ENCODE data around the gene CCDC137. TPM values are rescaled to one million over a fixed set of nuclear protein-coding genes. Genes with fewer than 3 reads are reported as not detected.

Gene CCDC137
- total and polyA plus RNA-seq, 2 experiments from 2014 or later, result 11.7 to 22.8 TPM

DNA sequence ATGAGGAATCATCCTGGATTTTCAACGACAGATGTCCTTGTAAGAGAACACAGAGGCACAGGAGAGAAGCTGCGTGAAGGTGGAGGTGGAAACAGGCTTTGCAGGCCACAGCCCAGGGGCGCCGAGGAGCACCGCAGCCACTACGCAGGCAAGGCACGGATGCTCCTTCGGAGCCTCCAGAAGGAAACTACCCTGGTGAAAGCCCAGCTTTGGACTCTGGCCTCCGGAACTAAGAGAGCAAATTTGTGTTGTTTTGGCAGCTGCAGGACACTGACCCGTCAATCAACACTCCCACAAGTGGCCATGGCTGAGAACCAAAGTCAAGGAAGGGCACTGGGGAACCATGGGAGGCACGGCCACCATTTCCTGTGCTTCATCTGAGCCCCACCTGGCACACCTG is 13.6 kb downstream of the CCDC137 start:
- H3K4me1 ChIP-seq (ENCODE audit: insufficient read depth), result peaks cover 15% of the 10 kb centered on the region
- peaks cover 13% of the 10 kb centered on the region for H3F3A ChIP-seq (ENCODE audit: insufficient read depth)
- H4K20me1 ChIP-seq (ENCODE audit: insufficient read depth), result no peaks in the 10 kb centered on the region
- H3K79me2 ChIP-seq (ENCODE audit: insufficient read depth), result peaks cover 81% of the 10 kb centered on the region
- no peak overlapping the region for H3K4me2 ChIP-seq (ENCODE audit: unreplicated experiment)
- no peak overlapping the region for H2AFZ ChIP-seq
- H3K36me3 ChIP-seq (ENCODE audit: low read depth), result no peaks in the 10 kb centered on the region; the same call in 1 of the 2 replicates
- in situ Hi-C loops (cut with MboI), result no loop called here
- no peak for DNase-seq
- no peaks in the 10 kb centered on the region for H3K27me3 ChIP-seq (replicated peaks; ENCODE audit: insufficient read depth)
- H3K4me3 ChIP-seq, result no peak overlapping the region
- no peaks in the 10 kb centered on the region for H3K9me2 ChIP-seq (ENCODE audit: insufficient read depth)
- H3K27ac ChIP-seq, result no peak overlapping the region
- no peak overlapping the region for H3K9ac ChIP-seq
- H3K9me3 ChIP-seq (ENCODE audit: low read depth), result no peaks in the 10 kb centered on the region
- WGBS, 2 experiments (ENCODE audit: low coverage in 1 of 2, low lambda C conversion rate in 2 of 2, missing lambda C conversion rate in 2 of 2), result 85 to 88% methylated on average over 11 of the region's 11 CpGs
- no peak for TF ChIP-seq EZH2 (IDR thresholded peaks at IDR 0.05; ENCODE audit: insufficient read depth, poor library complexity, severe bottlenecking)
- no peak for TF ChIP-seq EZH2phosphoT487 (IDR thresholded peaks at IDR 0.05; ENCODE audit: insufficient read depth, low read depth)

DNA sequence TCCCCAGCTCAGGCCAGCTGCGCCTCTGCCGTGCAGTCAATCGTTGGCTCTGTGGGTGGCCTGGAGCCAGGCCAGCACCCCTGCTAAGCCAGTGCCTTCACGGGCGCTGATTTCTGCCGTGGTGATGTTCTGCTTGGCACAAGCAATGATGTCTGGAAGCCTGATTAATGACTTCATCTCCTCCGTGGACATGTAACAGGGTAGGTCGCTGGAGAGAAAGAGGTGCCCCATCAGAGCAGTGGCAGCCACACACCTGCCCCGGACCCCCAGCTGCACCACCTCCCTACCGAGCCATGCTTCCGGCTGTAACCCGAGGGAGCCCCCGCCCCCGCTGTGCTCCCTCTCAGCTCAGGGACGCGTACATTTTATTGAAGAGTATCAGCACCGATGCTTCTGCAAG is 15.1 kb downstream of the CCDC137 start:
- H3K4me3 ChIP-seq, result no peak overlapping the region
- peaks cover 90% of the 10 kb centered on the region for H3K79me2 ChIP-seq (ENCODE audit: insufficient read depth)
- DNase-seq, result peak; percentile 12
- H3K36me3 ChIP-seq (ENCODE audit: low read depth), result peaks cover 13% of the 10 kb centered on the region
- peaks cover 7% of the 10 kb centered on the region for H3F3A ChIP-seq (ENCODE audit: insufficient read depth)
- H4K20me1 ChIP-seq (ENCODE audit: insufficient read depth), result peaks cover 6% of the 10 kb centered on the region; the same call in 1 of the 2 replicates
- H3K27ac ChIP-seq, result no peak overlapping the region
- H3K4me1 ChIP-seq (ENCODE audit: insufficient read depth), result peaks cover 23% of the 10 kb centered on the region
- H2AFZ ChIP-seq, result no peak overlapping the region
- in situ Hi-C loops (cut with MboI), result no loop called here
- H3K9me3 ChIP-seq (ENCODE audit: low read depth), result no peaks in the 10 kb centered on the region
- H3K27me3 ChIP-seq (replicated peaks; ENCODE audit: insufficient read depth), result no peaks in the 10 kb centered on the region
- H3K9me2 ChIP-seq (ENCODE audit: insufficient read depth), result no peaks in the 10 kb centered on the region
- WGBS, 2 experiments (ENCODE audit: low coverage in 1 of 2, low lambda C conversion rate in 2 of 2, missing lambda C conversion rate in 2 of 2), result 65 to 68% methylated on average over 17 of the region's 17 CpGs
- H3K4me2 ChIP-seq (ENCODE audit: unreplicated experiment), result no peak overlapping the region
- TF ChIP-seq EZH2 (IDR thresholded peaks at IDR 0.05; ENCODE audit: insufficient read depth, poor library complexity, severe bottlenecking), result no peak
- TF ChIP-seq EZH2phosphoT487 (IDR thresholded peaks at IDR 0.05; ENCODE audit: insufficient read depth, low read depth), result no peak
- H3K9ac ChIP-seq, result no peak overlapping the region

DNA sequence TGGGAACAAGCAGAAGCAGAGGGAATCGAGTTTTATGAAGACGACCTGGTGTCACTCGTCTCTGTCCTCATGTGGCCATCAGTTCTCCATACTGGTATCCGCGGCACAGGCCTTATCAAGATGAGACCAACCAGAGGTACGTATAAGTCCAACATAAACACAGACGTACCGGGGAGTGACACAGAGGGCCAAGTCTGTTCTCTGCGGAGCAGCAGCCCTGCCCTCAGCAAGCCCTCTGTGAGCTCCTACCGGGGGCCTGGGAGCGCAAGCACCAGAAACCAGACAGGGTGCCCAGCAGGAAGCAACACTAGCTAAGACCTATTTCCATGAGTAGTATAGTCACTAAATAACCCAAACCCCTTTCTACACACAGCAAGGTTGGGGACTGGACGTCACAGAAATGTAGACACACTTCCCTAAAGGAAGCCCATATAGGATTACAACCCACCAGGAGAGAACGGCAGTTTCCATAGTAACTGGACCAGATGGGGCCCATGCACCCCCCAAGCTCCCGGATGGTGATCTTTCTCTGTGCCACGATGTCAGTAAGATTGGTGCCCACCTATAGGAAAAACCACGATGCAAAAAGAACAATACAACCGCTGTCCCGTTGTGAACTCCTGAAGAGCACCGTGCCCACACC is 16.1 kb downstream of the CCDC137 start:
- Histone ChIP-seq H3K9ac (peak overlapping the region; percentile 93), H3K4me1 (ENCODE audit: insufficient read depth) (peaks cover 23% of the 10 kb centered on the region), H3K27me3 (replicated peaks; ENCODE audit: insufficient read depth) (no peaks in the 10 kb centered on the region), H3K4me3 (peak overlapping the region; percentile 86), H3K9me3 (ENCODE audit: low read depth) (no peaks in the 10 kb centered on the region), H2AFZ (peak overlapping the region; percentile 68), H3F3A (ENCODE audit: insufficient read depth) (peaks cover 7% of the 10 kb centered on the region), H3K36me3 (ENCODE audit: low read depth) (peaks cover 19% of the 10 kb centered on the region), H3K27ac (peak overlapping the region; percentile 73), H3K79me2 (ENCODE audit: insufficient read depth) (peaks cover 91% of the 10 kb centered on the region), H3K4me2 (ENCODE audit: unreplicated experiment) (peak overlapping the region; percentile 88), H3K9me2 (ENCODE audit: insufficient read depth) (no peaks in the 10 kb centered on the region), H4K20me1 (ENCODE audit: insufficient read depth) (peaks cover 6% of the 10 kb centered on the region; the same call in 1 of the 2 replicates)
- DNase-seq, result peak; percentile 51
- WGBS, 2 experiments (ENCODE audit: low coverage in 1 of 2, low lambda C conversion rate in 2 of 2, missing lambda C conversion rate in 2 of 2), result 20 to 21% methylated on average over 19 of the region's 19 CpGs
- TF ChIP-seq EZH2 (IDR thresholded peaks at IDR 0.05; ENCODE audit: insufficient read depth, poor library complexity, severe bottlenecking) (no peak), EZH2phosphoT487 (IDR thresholded peaks at IDR 0.05; ENCODE audit: insufficient read depth, low read depth) (no peak)
- in situ Hi-C loops (cut with MboI), result no loop called here

DNA sequence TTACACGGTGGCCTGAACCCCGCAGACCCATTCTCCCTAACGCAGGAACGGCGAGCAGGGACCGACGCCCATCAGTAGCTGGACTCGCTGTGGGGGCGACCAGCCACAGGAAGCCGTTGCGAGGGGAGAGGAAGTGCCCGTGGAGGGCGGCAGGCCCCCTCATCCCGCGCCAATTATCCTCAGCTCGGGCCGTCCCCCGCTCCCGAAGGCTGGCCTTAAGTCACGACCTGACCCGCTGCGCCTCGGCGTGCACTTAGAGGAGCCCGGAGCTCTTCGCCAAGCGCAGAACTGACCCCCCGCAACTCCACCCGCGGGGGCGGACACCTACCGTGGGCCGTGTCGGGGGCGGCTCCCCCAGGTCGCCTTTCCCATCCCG is 16.7 kb downstream of the CCDC137 start:
- in situ Hi-C loops (cut with MboI), result no loop called here
- Histone ChIP-seq H3K27ac (peak overlapping the region; percentile 73), H3K27me3 (replicated peaks; ENCODE audit: insufficient read depth) (no peaks in the 10 kb centered on the region), H3K9me2 (ENCODE audit: insufficient read depth) (no peaks in the 10 kb centered on the region), H3K4me2 (ENCODE audit: unreplicated experiment) (peak overlapping the region; percentile 88), H3K36me3 (ENCODE audit: low read depth) (peaks cover 19% of the 10 kb centered on the region), H3K79me2 (ENCODE audit: insufficient read depth) (peaks cover 91% of the 10 kb centered on the region), H3K4me3 (peak overlapping the region; percentile 86), H3K9me3 (ENCODE audit: low read depth) (no peaks in the 10 kb centered on the region), H3K9ac (peak overlapping the region; percentile 93), H4K20me1 (ENCODE audit: insufficient read depth) (peaks cover 6% of the 10 kb centered on the region; the same call in 1 of the 2 replicates), H2AFZ (peak overlapping the region; percentile 68), H3F3A (ENCODE audit: insufficient read depth) (peaks cover 7% of the 10 kb centered on the region), H3K4me1 (ENCODE audit: insufficient read depth) (peaks cover 23% of the 10 kb centered on the region)
- DNase-seq, result peak; percentile 55
- no peak for TF ChIP-seq EZH2 (IDR thresholded peaks at IDR 0.05; ENCODE audit: insufficient read depth, poor library complexity, severe bottlenecking)
- no peak for TF ChIP-seq EZH2phosphoT487 (IDR thresholded peaks at IDR 0.05; ENCODE audit: insufficient read depth, low read depth)
- 2% methylated on average over 26 to 28 of the region's 37 CpGs for WGBS, 2 experiments (ENCODE audit: low coverage in 1 of 2, low lambda C conversion rate in 2 of 2, missing lambda C conversion rate in 2 of 2)
